ENCODE results near the gene B3GLCT. TPM values are rescaled to one million over a fixed set of nuclear protein-coding genes. Genes with fewer than 3 reads are reported as not detected.

The B3GLCT gene
- total RNA-seq, 2 donors from 2014 or later, result 10.1 to 11.5 TPM

DNA sequence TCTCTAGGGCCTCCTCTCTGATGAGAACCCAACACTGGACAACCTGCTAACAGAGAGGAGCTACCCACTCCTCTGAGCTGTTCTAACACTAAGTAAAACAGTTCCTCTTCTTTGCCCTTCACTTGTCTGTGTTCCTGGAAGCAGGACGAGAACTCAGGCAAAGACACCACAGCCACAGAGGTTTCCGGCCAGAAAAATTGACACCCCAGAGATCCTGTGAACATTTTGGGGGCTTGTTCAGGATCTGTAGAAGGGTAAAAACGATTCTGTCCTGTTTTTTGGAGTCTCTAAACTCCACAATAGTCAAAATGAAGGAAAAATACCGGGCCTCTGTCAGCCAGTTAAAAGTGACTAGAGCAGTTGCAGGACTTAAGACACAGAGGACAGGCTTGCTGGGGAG lies 165.9 kb downstream of the B3GLCT start:
- 65 to 80% methylated on average over 3 to 4 of the region's 4 CpGs for WGBS, 2 experiments (ENCODE audit: insufficient coverage in 1 of 2, insufficient read length in 1 of 2)
- H3K36me3 ChIP-seq (ENCODE audit: control insufficient read depth, insufficient read depth, low read length), result no peaks in the 10 kb centered on the region
- H3K4me1 ChIP-seq (ENCODE audit: control insufficient read depth, insufficient read depth, low read length), result no peaks in the 10 kb centered on the region
- Mint-ChIP-seq H3K27me3 (ENCODE audit: insufficient read depth) (no peaks in the 10 kb centered on the region), H3K27ac (no peak overlapping the region), H3K4me1 (no peaks in the 10 kb centered on the region), H3K4me3 (no peak overlapping the region), H3K36me3 (ENCODE audit: low read depth) (no peaks in the 10 kb centered on the region), H3K9me3 (peaks cover 9% of the 10 kb centered on the region)
- H3K27me3 ChIP-seq (ENCODE audit: control insufficient read depth, insufficient read depth, low read length, poor library complexity, severe bottlenecking), result no peaks in the 10 kb centered on the region
- H3K4me3 ChIP-seq (ENCODE audit: low read length), result no peak overlapping the region
- H3K9me3 ChIP-seq (ENCODE audit: control insufficient read depth, low read length), result peaks cover 10% of the 10 kb centered on the region
- DNase-seq, result no peak
- H3K9ac ChIP-seq (ENCODE audit: extremely low read depth, low read length, poor library complexity, severe bottlenecking), result no peak overlapping the region
- TF ChIP-seq CTCF (conservative IDR thresholded peaks at IDR 0.05), result no peak
- H3K27ac ChIP-seq (ENCODE audit: low read depth, low read length), result no peak overlapping the region

DNA sequence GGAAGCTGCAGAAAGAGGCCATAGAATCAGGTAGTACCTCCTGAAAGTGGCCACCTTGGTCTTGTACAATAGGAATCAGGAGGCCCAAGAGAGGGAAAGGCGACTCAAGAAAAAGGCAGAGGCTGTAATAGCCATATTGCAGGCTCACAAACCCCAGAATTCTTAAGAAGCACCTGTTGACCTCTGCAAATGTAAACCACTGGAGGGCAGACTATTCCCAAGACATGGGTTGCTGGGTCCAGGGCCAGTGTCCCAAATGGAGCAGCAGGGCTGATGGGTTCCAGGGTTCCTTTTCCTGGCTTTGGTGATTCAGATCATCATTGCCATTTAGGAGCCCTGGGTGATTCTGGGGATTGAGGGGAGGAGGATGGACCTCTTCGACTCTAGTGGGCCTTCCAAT lies 167.6 kb downstream of the B3GLCT start:
- Histone ChIP-seq H3K27ac (ENCODE audit: low read depth, low read length) (no peak overlapping the region), H3K4me1 (ENCODE audit: control insufficient read depth, insufficient read depth, low read length) (no peaks in the 10 kb centered on the region), H3K9me3 (ENCODE audit: control insufficient read depth, low read length) (peaks cover 10% of the 10 kb centered on the region), H3K36me3 (ENCODE audit: control insufficient read depth, insufficient read depth, low read length) (no peaks in the 10 kb centered on the region), H3K4me3 (ENCODE audit: low read length) (no peak overlapping the region), H3K9ac (ENCODE audit: extremely low read depth, low read length, poor library complexity, severe bottlenecking) (no peak overlapping the region), H3K27me3 (ENCODE audit: control insufficient read depth, insufficient read depth, low read length, poor library complexity, severe bottlenecking) (no peaks in the 10 kb centered on the region)
- no peak overlapping the region for H3K4me3 Mint-ChIP-seq
- H3K27ac Mint-ChIP-seq, result no peak overlapping the region
- H3K4me1 Mint-ChIP-seq, result no peaks in the 10 kb centered on the region
- TF ChIP-seq CTCF (conservative IDR thresholded peaks at IDR 0.05), result peak; percentile 52
- DNase-seq, result no peak
- no peaks in the 10 kb centered on the region for H3K36me3 Mint-ChIP-seq (ENCODE audit: low read depth)
- H3K9me3 Mint-ChIP-seq, result peaks cover 9% of the 10 kb centered on the region
- no peaks in the 10 kb centered on the region for H3K27me3 Mint-ChIP-seq (ENCODE audit: insufficient read depth)
- 94% methylated on average over 2 of the region's 2 CpGs; no CpG with 5 or more reads in 1 of the 2 experiments for WGBS, 2 experiments (ENCODE audit: insufficient coverage in 1 of 2, insufficient read length in 1 of 2)

DNA sequence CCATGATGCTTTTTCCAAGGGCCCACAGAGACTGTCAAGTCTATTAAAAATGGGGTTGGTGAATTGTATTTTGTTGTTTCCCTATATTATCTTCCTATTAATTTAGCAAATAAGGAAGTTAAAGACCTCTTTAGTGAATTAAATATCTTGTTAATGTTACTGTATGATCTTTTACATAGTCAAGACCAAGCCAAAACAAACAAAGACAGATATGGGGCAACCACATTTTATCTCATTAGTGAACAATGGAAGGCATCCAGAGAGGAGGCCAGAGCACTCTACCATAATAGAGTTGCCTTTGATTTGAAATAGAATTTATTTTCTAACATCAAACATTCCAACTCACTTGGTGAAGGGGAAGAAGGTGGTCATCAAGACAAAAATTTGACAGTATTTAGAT lies 169.4 kb downstream of the B3GLCT start:
- H3K27me3 ChIP-seq (ENCODE audit: control insufficient read depth, insufficient read depth, low read length, poor library complexity, severe bottlenecking), result no peaks in the 10 kb centered on the region
- Mint-ChIP-seq H3K27me3 (ENCODE audit: insufficient read depth) (no peaks in the 10 kb centered on the region), H3K4me3 (no peak overlapping the region), H3K4me1 (no peaks in the 10 kb centered on the region), H3K36me3 (ENCODE audit: low read depth) (no peaks in the 10 kb centered on the region), H3K9me3 (peaks cover 9% of the 10 kb centered on the region), H3K27ac (no peak overlapping the region)
- H3K36me3 ChIP-seq (ENCODE audit: control insufficient read depth, insufficient read depth, low read length), result no peaks in the 10 kb centered on the region
- no peak overlapping the region for H3K9ac ChIP-seq (ENCODE audit: extremely low read depth, low read length, poor library complexity, severe bottlenecking)
- no peak overlapping the region for H3K27ac ChIP-seq (ENCODE audit: low read depth, low read length)
- no peak for TF ChIP-seq CTCF (conservative IDR thresholded peaks at IDR 0.05)
- peaks cover 10% of the 10 kb centered on the region for H3K9me3 ChIP-seq (ENCODE audit: control insufficient read depth, low read length)
- H3K4me1 ChIP-seq (ENCODE audit: control insufficient read depth, insufficient read depth, low read length), result no peaks in the 10 kb centered on the region
- no peak for DNase-seq
- H3K4me3 ChIP-seq (ENCODE audit: low read length), result no peak overlapping the region
